GM18907 (cell line): ENCODE data around the gene SRBD1.

Experiments used
- ATAC-seq: cut with Tn5 transposase; IDR thresholded peaks from one replicate; pipeline ENCODE4 v1.9.1; 2021; ENCODE audit warnings: mild to moderate bottlenecking, moderate library complexity; ENCODE audit not compliant: unreplicated experiment

The SRBD1 gene

DNA sequence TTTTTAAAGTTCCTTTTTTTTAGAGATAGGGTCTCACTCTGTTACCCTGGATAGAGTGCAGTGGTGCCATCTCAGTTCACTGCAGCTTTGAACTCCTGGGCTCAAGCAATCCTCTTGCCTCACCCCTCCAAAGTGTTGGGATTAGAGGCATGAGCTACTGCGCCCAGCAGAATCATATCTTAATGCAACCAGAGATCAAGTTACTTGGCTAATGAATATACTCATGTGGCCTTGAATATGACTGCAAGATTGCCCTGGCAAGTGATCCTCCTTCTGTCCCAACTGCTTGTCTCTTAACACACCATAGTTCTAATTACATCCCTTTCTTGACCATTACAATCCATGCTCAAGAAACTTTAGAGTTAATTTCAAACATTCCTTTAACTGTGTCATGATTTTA is 133.5 kb downstream of the SRBD1 start:
- no peak for ATAC-seq

DNA sequence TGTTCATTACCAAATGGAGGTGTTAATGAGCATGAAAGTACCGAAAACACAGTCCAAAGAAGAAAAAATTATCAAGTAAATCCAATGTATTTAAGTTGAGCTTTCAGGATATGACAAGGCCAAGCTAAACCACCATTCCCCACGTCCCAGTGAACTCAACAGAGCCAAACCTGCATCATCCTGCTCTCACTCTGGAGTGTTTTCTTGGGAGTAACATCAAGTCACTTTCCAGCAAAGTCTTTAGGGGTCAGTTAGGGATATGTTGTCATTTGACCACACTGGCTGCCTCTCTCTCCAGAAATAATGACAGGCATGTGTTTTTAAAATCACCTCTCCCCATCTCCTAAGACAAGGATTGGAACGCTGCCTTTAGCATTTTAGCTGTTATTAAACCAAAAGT is 140.5 kb downstream of the SRBD1 start:
- no peak for ATAC-seq

DNA sequence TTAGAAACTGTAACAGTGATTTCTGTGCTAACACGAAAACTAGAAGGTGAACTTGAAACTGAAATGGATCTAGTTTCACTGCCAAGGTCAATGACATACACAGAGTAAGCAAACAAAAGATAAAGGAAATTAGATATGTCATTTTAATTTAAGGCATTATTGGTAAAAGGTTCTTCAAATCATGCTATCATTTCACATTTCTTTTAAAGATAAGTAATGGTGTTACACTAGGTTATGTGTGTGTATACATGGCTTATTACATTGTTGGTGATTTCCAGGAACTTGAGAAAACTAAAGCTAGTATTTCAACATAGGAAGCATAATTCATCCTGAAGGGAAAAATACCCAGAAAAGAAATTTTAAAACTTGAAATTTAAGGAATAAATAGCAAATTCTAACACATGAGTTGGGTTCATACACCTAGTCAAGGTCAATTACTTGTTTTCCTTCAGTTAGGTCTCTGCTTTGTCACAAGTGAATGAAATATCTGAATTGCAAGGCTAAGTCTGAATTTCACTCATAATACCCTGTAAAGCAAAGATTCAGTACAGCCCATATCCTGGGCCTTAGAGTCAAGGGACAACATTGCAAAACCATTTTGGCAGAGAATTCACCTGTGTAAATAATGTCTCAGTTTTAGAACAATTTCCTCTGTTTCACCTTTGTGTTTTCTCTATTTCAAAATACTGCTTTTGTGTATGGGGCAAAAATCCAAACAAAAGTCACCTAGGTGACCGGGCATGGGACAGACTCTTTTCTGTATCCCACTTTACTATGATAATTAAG is 141.6 kb downstream of the SRBD1 start:
- ATAC-seq = no peak

DNA sequence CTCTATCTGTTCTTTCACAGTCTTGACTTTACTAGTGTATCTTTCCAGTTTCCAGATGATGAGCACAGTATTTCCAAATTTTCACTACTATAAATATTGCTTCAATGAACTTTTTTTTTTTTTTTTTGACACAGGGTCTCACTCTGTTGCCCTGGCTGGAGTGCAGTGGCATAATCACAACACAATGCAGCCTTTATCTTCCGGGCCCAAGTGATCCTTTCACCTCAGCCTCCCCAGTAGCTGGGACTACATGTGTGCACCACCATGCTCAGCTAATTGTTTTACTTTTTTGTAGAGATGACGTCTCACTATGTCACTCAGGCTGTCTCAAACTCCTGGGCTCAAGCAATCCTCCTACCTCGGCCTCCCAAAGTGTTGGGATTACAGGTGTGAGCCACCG is 142.8 kb downstream of the SRBD1 start:
- ATAC-seq = no peak

DNA sequence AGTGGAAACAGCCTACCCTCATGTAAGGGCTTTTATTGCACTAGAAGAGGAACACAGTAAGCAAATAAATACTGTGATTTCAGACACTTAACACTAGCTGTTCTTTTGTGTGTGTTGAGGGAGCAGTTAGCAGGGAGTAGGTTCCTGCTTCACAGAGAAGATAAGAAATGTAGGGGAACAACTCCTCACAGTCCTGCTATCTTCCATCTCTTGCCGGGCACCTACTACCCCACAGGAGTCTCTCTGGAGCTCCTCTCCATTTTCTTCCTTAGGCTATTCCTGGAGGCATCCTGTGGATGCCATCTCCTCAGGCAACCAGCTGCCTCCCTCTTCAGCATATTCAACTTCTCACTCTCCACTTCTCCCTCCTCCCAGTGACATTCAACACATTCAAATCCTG is 145.0 kb downstream of the SRBD1 start:
- ATAC-seq = no peak

DNA sequence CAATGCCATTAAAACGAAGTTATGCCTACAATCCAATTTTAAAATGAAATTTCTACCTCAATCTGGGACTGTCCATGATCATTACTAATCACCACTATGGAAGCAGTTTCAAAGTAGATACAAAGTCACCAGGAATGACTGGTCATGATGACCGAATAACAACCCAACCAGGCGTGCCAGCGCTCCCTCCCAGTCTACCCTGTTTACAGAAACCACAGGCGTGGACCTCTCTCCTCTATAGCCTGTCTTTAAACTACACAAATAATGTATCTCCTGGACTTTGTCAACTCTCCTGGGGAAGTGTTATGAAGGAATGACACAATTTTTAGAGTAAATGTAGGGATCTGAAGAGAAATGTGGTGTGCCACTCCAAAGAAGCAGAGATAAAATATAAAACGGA is 150.2 kb downstream of the SRBD1 start:
- ATAC-seq = no peak

DNA sequence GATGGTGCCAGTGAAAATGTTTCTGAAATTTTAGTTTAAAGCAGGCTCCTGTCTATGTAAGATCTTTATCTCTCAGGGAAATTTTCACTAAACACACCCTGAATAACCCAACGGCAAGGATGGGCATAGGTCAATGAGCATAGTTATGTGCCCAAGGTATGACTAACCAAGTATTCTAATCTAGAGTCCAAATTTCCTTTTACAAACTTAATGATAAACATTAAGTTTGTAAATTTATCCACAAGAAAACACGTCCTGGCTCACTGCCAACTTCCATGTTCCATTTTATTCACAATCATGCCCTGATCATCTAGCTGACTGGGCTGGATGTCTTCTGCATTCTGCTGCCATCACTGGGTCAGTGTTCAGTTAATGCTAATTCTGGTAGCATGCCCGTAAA is 151.2 kb downstream of the SRBD1 start:
- no peak for ATAC-seq

DNA sequence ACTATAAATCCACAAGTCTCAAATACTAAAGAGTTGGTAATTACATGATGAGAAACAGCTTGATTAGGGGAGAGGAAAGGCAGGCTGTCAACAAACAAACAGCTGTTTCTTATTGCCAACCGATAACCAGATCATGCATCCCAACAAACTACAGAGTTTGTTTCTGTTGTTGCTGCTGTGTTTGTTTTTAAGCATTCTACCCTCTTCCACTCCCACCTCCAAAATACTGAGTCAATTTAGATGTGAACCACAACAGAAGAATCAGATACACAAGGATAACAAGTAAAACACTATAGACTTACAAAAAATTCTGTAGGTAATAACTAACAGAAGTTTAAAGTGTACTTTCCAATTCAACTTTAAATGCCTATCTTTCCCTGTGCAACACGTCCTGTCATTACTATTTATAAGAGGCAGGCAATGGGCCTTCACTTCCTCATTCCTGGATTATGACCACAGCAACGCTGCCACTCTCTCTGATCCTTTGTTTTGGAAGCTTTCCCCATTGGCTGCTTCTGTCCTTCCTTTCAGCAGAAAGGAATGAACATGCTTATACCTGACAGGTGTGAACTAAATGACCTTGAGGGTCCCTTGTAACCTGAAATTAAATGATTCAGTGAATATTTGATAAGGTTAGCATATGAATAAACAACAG is 152.0 kb downstream of the SRBD1 start:
- ATAC-seq = no peak

DNA sequence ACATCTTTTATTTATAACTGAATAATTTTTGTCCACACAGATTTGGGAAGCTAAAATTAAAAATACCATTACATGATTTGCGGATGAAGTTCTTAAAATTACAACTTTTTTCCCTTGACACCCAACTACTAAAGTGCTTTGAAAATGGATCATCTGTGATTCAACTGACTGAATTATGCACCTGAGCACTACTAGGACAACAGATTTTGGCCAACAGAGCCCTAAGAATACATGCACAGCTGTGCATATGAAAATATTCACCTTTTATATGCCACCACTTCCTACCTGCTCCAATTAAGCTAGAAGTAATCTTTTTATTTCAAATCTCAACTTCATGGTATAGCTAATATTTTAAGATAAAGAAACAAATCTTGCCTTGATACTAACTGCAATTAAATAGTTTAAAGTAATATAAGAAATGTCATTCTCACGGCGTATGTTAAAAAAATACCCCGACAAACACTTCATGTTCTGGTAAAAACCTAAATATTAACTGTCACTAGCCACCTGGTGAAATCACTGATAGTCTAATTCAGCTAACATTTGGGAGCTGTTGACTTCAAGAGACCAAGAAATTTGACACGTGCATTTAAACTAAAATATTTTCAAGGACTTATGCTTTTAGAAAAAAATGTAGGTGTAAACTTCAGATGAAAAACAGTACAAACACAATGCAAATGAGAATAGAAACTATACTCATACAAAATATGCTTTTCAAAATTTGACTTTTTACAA is 153.7 kb downstream of the SRBD1 start:
- ATAC-seq = no peak

DNA sequence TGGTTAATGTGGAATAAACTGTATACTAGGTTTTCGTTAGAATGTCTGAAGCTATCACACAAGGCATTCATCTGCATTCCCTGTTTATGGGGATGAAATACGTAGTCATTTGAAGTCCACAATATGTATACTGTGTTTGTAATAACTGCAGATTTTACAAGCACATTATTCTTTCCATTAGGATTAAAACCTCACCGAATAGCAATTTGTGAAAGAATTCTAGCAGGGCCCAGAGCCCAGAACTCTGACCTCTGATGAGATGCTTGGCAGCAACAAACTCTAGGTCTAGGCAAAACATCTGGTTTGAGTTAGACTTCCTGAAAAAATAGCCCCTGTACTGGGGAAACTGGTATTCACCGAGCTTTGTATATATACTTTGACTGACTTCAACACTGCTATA is 158.2 kb downstream of the SRBD1 start:
- ATAC-seq = no peak

DNA sequence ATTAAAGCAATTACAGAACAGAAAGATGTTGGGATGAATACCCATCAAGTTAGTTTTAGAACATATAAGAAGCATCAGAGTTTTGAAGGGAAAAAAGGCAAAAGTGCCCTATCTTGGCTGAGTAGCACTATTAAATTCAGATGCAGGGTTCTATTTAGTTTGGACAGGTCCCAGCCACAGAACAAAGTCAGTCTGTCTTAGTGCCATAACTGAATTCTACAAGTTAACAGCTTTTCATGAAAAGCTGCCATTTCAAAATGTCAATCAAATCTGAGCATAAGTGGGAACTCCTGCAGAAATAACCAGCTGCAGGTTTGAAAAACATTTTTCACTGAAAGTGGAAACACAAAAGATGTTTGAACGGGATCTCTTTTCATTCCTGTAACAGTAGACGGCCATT is 160.4 kb downstream of the SRBD1 start:
- ATAC-seq = no peak

DNA sequence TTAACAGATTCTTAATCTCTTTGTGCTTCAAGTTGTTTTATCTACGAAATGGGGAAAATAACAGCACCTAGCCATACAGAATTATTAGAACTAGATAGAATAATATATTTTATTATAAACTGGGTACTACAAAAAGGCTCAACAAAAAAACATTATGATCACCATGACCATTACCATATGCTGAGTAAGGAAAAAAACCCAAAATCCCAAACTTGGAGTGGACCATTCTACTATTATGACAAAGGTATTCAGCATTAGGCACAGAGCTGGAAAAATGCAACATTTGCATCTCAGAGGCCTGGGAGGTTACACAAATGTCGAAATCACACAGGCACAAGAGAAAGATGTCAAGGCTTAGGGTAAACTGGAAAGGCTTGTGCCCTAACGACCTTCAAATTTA is 162.8 kb downstream of the SRBD1 start:
- ATAC-seq = no peak

DNA sequence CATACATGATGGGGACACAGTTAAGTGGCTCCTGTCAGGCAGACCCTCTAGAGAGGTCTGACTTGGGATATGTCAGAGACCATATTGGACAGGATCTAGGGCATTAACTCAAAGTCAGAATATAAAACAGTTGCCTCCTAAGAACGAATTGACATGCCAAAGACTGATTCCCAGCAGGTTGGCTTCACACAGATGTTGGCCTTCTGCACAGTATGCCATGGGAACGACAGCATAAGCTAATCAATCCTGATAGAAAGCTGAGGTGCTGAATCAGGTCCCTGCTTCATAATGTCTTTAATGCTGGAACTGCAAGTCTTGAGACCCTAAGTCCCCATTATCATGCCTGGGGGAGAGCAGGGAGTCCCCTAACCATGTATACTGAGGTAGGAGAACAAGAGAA is 165.1 kb downstream of the SRBD1 start:
- ATAC-seq = no peak

DNA sequence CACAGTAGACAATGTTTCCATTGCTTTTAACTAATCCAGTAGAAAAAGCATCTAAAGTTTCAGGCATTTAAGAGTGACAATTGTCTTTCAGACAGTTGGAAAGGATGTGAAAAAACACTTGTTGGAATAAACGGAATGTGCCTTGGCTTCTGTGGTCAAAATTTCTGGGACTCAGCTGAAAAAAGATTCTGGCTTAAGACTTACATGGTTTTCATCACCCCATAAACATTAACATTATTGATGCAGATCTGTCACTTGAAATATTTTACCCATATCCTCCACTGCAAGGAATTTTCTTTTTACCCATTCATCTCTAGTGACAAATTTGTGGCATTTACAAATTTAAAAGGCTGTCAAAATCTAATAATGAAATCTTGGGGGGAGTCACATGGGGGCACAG is 166.0 kb downstream of the SRBD1 start:
- no peak for ATAC-seq

DNA sequence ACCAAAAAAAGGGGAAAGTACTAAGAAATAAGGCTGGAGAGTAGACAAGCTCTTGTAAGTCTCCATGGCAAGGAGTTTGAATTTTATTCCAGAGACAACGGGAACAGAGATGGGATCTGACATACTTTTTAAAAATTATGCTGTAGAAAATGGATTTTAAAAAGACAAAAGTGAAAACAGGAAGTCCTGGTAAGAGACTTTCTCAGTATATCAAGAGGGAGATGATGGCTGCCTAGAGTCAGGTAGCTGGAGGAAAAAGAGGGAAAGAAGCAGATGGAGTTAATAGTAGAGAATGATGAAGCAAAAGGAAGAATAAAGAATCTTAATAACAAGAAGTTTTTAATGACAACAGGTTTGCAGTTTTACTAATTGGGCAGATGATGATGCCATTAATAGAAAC is 168.1 kb downstream of the SRBD1 start:
- no peak for ATAC-seq

DNA sequence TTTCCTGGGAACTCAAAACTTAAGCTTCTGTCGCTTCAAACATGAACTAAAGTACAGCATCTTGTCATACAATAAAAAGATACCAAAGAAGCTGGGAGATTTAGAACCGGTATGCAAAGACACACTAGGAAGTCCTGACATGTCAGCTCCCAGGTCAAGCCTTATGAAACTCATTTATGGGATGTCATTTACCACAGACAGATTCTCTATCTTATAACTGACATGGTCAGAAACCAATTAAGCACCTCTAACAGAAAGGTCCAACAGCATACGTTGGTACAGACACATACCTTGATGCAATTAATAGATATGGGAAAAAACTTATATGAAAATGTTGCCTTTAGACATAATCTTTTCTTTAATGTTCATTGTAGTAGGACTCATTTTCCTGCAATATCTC is 169.0 kb downstream of the SRBD1 start:
- no peak for ATAC-seq

DNA sequence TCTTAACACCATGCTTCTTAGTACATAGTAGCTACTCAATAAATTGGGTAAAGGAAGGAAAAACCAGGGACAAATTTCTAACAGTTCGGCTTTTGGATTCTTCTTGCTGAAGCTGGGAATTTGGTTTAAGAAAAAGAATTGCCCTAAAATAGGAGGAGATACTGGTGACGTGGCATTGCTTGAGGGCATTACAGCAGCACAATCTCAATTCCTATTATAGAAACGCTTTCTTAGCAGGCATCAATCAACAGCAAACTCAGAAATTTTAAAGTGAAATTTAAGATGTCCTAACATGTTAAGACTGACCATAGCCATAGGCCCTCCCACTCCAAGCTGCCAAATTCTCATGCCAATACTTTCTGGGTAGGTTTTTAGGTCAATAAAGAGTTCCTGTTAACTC is 169.5 kb downstream of the SRBD1 start:
- no peak for ATAC-seq

DNA sequence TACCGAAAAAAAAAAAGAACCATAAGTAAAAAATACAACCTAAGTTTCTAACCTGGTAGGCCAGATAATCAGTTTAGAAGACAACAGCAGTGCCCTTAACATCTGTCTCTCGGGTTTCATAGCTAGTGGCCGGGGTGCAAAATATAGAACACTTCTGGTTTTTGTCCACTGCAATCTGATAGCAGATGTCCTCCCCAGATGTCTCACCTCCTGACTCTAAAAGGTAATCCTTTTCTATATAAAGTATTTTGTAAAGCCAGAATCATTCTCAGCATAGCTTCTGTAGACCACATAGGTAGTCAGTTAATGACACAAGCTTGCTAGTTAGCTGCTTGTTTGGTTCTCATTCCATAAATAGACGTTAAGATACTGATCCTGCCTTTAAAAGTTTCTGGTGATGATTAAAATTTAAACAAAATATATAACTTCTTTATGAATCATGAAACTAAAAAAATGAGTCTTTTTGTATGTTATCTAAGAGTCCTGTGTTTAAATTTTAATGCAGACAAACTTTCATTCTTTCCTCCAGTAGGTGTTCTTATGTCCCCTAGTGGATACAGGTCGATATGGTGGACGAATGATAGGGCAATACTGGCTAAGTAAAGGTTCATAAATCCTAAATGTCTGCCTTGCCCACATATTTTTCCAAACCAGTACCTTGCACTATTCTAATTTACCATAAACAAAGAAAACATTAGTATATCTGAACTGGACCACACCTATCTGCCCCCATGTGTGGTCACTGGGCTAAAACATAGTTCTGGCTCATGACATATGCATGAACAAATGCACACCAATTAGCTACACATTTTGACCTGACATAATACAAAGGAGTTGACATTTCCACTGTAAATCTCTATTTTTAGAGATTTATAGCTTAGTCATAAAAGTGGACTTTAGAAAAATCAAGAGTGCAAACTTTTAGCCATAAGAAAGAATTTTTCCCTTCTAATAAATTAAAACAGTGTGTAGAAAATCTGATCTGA is 171.0 kb downstream of the SRBD1 start:
- ATAC-seq = peak; percentile 68

DNA sequence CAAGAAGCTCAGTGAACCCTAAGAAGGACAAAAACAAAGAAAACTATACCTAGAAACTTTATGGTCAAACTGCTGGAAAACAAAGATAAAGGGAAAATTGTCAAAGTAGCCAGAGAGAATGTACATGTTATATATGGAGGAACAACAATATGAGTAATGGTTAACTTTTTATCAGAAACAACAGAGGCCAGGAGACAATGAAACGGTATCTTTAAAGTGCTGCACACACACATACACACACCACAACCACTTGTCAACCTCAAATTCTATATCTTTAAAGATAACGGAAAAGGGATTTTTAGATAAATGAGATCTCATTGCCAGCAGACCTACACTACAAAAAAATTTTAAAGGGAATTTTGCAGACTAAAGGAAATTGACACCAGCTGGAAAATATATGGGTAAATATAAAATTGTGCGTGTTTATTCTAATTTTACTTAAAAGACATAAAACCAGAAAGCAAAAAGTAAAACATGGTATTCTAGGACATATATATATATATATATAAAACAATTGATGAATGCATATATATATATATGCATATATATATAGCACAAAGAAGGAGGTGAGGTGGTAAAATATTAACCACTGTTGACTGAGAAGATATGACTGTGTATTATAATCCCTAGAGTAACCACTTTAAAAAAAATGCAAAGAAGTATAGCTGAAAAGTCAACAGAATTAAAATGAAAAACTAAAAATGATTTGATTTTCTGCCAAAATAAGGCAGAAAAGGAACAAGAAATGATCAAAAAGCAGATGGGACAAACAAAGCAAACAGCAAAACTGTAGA is 172.0 kb downstream of the SRBD1 start:
- ATAC-seq = no peak

DNA sequence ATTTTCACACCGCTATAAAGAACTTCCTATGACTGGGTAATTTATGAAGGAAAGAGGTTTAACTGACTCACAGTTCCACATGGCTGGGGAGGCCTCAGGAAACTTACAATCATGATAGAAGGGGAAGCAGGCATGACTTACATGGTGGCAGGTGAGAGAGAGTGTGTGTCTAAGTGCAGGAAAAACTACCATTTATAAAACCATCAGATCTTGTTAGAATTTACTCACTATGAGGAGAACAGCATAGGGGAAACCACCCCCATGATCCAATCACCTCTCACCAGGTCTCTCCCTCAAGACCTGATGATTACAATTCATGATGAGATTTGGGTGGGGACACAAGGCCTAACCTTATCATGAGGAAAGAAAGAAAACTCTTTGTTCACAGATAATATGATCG is 174.6 kb downstream of the SRBD1 start:
- no peak for ATAC-seq
